Measurements from ENCODE around the gene STMP1.
"Not testable (repeated sequence)": the region's sequence is repeated elsewhere in the genome, so short reads cannot be mapped to it uniquely, and the experiment has no call there.

The STMP1 gene

GRCh38 chr7:135684699-135685098 is 22.4 kb downstream of the STMP1 start:
- Histone ChIP-seq H3K9ac (ENCODE audit: low read length) (no peak overlapping the region), H3K4me1 (ENCODE audit: control insufficient read depth, insufficient read depth, low read length) (no peaks in the 10 kb centered on the region), H3K4me3 (ENCODE audit: low read length) (no peak overlapping the region), H3K36me3 (ENCODE audit: control insufficient read depth, insufficient read depth, low read length) (no peaks in the 10 kb centered on the region), H3K27me3 (ENCODE audit: control insufficient read depth, insufficient read depth, low read length) (no peaks in the 10 kb centered on the region), H3K9me3 (ENCODE audit: control insufficient read depth, low read length) (no peaks in the 10 kb centered on the region)

- Histone ChIP-seq H3K27me3 (ENCODE audit: control insufficient read depth, insufficient read depth, low read length) (no peaks in the 10 kb centered on the region), H3K36me3 (ENCODE audit: control insufficient read depth, insufficient read depth, low read length) (no peaks in the 10 kb centered on the region), H3K9me3 (ENCODE audit: control insufficient read depth, low read length) (no peaks in the 10 kb centered on the region), H3K9ac (ENCODE audit: low read length) (no peak overlapping the region), H3K4me3 (ENCODE audit: low read length) (no peak overlapping the region), H3K4me1 (ENCODE audit: control insufficient read depth, insufficient read depth, low read length) (no peaks in the 10 kb centered on the region)
These were observed 23.2 kb downstream of the STMP1 start for GRCh38 chr7:135685306-135686084.

GRCh38 chr7:135687466-135687865 is 25.2 kb downstream of the STMP1 start:
- H3K9me3 ChIP-seq (ENCODE audit: control insufficient read depth, low read length): no peaks in the 10 kb centered on the region
- no peaks in the 10 kb centered on the region for H3K27me3 ChIP-seq (ENCODE audit: control insufficient read depth, insufficient read depth, low read length)
- H3K4me3 ChIP-seq (ENCODE audit: low read length): no peak overlapping the region
- H3K36me3 ChIP-seq (ENCODE audit: control insufficient read depth, insufficient read depth, low read length): no peaks in the 10 kb centered on the region
- no peak overlapping the region for H3K9ac ChIP-seq (ENCODE audit: low read length)
- no peaks in the 10 kb centered on the region for H3K4me1 ChIP-seq (ENCODE audit: control insufficient read depth, insufficient read depth, low read length)

GRCh38 chr7:135690566-135690965 is 28.3 kb downstream of the STMP1 start:
- Histone ChIP-seq H3K4me3 (ENCODE audit: low read length) (no peak overlapping the region), H3K9ac (ENCODE audit: low read length) (no peak overlapping the region), H3K36me3 (ENCODE audit: control insufficient read depth, insufficient read depth, low read length) (no peaks in the 10 kb centered on the region), H3K4me1 (ENCODE audit: control insufficient read depth, insufficient read depth, low read length) (no peaks in the 10 kb centered on the region), H3K9me3 (ENCODE audit: control insufficient read depth, low read length) (no peaks in the 10 kb centered on the region), H3K27me3 (ENCODE audit: control insufficient read depth, insufficient read depth, low read length) (no peaks in the 10 kb centered on the region)

GRCh38 chr7:135692055-135692454 is 29.7 kb downstream of the STMP1 start:
- H3K36me3 ChIP-seq (ENCODE audit: control insufficient read depth, insufficient read depth, low read length): no peaks in the 10 kb centered on the region
- H3K9me3 ChIP-seq (ENCODE audit: control insufficient read depth, low read length): no peaks in the 10 kb centered on the region
- no peak overlapping the region for H3K4me3 ChIP-seq (ENCODE audit: low read length)
- no peaks in the 10 kb centered on the region for H3K27me3 ChIP-seq (ENCODE audit: control insufficient read depth, insufficient read depth, low read length)
- no peak overlapping the region for H3K9ac ChIP-seq (ENCODE audit: low read length)
- no peaks in the 10 kb centered on the region for H3K4me1 ChIP-seq (ENCODE audit: control insufficient read depth, insufficient read depth, low read length)

GRCh38 chr7:135692606-135693005 is 30.3 kb downstream of the STMP1 start:
- H3K9ac ChIP-seq (ENCODE audit: low read length); H3K4me3 ChIP-seq (ENCODE audit: low read length); H3K9me3 ChIP-seq (ENCODE audit: control insufficient read depth, low read length); H3K27me3 ChIP-seq (ENCODE audit: control insufficient read depth, insufficient read depth, low read length); H3K36me3 ChIP-seq (ENCODE audit: control insufficient read depth, insufficient read depth, low read length); H3K4me1 ChIP-seq (ENCODE audit: control insufficient read depth, insufficient read depth, low read length): not testable (repeated sequence)

GRCh38 chr7:135693558-135693957 is 31.2 kb downstream of the STMP1 start:
- H3K36me3 ChIP-seq (ENCODE audit: control insufficient read depth, insufficient read depth, low read length): no peaks in the 10 kb centered on the region
- H3K9me3 ChIP-seq (ENCODE audit: control insufficient read depth, low read length): no peaks in the 10 kb centered on the region
- H3K4me1 ChIP-seq (ENCODE audit: control insufficient read depth, insufficient read depth, low read length): no peaks in the 10 kb centered on the region
- no peak overlapping the region for H3K9ac ChIP-seq (ENCODE audit: low read length)
- H3K4me3 ChIP-seq (ENCODE audit: low read length): no peak overlapping the region
- H3K27me3 ChIP-seq (ENCODE audit: control insufficient read depth, insufficient read depth, low read length): no peaks in the 10 kb centered on the region

- H3K9ac ChIP-seq (ENCODE audit: low read length): no peak overlapping the region
- no peaks in the 10 kb centered on the region for H3K4me1 ChIP-seq (ENCODE audit: control insufficient read depth, insufficient read depth, low read length)
- H3K27me3 ChIP-seq (ENCODE audit: control insufficient read depth, insufficient read depth, low read length): no peaks in the 10 kb centered on the region
- no peak overlapping the region for H3K4me3 ChIP-seq (ENCODE audit: low read length)
- no peaks in the 10 kb centered on the region for H3K9me3 ChIP-seq (ENCODE audit: control insufficient read depth, low read length)
- no peaks in the 10 kb centered on the region for H3K36me3 ChIP-seq (ENCODE audit: control insufficient read depth, insufficient read depth, low read length)
These were observed 35.1 kb downstream of the STMP1 start for GRCh38 chr7:135697276-135698049.

- Histone ChIP-seq H3K27me3 (ENCODE audit: control insufficient read depth, insufficient read depth, low read length) (no peaks in the 10 kb centered on the region), H3K4me3 (ENCODE audit: low read length) (no peak overlapping the region), H3K4me1 (ENCODE audit: control insufficient read depth, insufficient read depth, low read length) (no peaks in the 10 kb centered on the region), H3K36me3 (ENCODE audit: control insufficient read depth, insufficient read depth, low read length) (no peaks in the 10 kb centered on the region), H3K9ac (ENCODE audit: low read length) (no peak overlapping the region), H3K9me3 (ENCODE audit: control insufficient read depth, low read length) (no peaks in the 10 kb centered on the region)
These were observed 41.8 kb downstream of the STMP1 start for GRCh38 chr7:135704074-135704473.

GRCh38 chr7:135704698-135705097 is 42.4 kb downstream of the STMP1 start:
- Histone ChIP-seq H3K36me3 (ENCODE audit: control insufficient read depth, insufficient read depth, low read length) (no peaks in the 10 kb centered on the region), H3K4me1 (ENCODE audit: control insufficient read depth, insufficient read depth, low read length) (no peaks in the 10 kb centered on the region), H3K4me3 (ENCODE audit: low read length) (no peak overlapping the region), H3K27me3 (ENCODE audit: control insufficient read depth, insufficient read depth, low read length) (no peaks in the 10 kb centered on the region), H3K9me3 (ENCODE audit: control insufficient read depth, low read length) (no peaks in the 10 kb centered on the region), H3K9ac (ENCODE audit: low read length) (no peak overlapping the region)

GRCh38 chr7:135706038-135706742 is 43.9 kb downstream of the STMP1 start:
- no peak overlapping the region for H3K9ac ChIP-seq (ENCODE audit: low read length)
- no peaks in the 10 kb centered on the region for H3K9me3 ChIP-seq (ENCODE audit: control insufficient read depth, low read length)
- H3K4me3 ChIP-seq (ENCODE audit: low read length): no peak overlapping the region
- no peaks in the 10 kb centered on the region for H3K4me1 ChIP-seq (ENCODE audit: control insufficient read depth, insufficient read depth, low read length)
- H3K27me3 ChIP-seq (ENCODE audit: control insufficient read depth, insufficient read depth, low read length): no peaks in the 10 kb centered on the region
- no peaks in the 10 kb centered on the region for H3K36me3 ChIP-seq (ENCODE audit: control insufficient read depth, insufficient read depth, low read length)
